OCI-LY1 (cell line): Measurements from ENCODE around the gene IER5.

Source experiments
- H2AFZ ChIP-seq: fragments of 200-600 bp; sonication (generic), shearing (Covaris generic); 2 replicates; pipeline ENCODE4 v1.6.0; 2014; ENCODE audit warnings: antibody characterized with exemption, mild to moderate bottlenecking, low read length
- H3F3A ChIP-seq: fragments of 200-600 bp; sonication (generic), shearing (Covaris generic); 2 replicates; pipeline ENCODE4 v1.6.0; 2014; ENCODE audit warnings: mild to moderate bottlenecking, antibody characterized with exemption, low read length, moderate library complexity; ENCODE audit not compliant: insufficient read depth
- H3K27ac ChIP-seq: fragments of 200-600 bp; sonication (generic); 2 replicates; pipeline ENCODE4 v1.5.1; 2014; ENCODE audit warnings: low read length, mixed run types, mild to moderate bottlenecking, low read depth; ENCODE audit not compliant: poor library complexity, severe bottlenecking
- H3K27me3 ChIP-seq: fragments of 200-600 bp; sonication (generic); 2 replicates; pipeline ENCODE4 v1.6.0; 2014; ENCODE audit warnings: antibody characterized with exemption, mild to moderate bottlenecking, low read length, moderate library complexity; ENCODE audit not compliant: insufficient read depth
- H3K36me3 ChIP-seq: fragments of 200-600 bp; sonication (generic); 2 replicates; pipeline ENCODE4 v1.6.1; 2014; ENCODE audit warnings: mild to moderate bottlenecking, antibody characterized with exemption, low read length, moderate library complexity, mixed read lengths; ENCODE audit not compliant: insufficient read depth
- H3K4me1 ChIP-seq: fragments of 200-600 bp; sonication (generic); 2 replicates; pipeline ENCODE4 v1.5.1; 2014; ENCODE audit warnings: mild to moderate bottlenecking, low read length, moderate library complexity; ENCODE audit not compliant: insufficient read depth, severe bottlenecking
- H3K4me2 ChIP-seq: fragments of 200-600 bp; sonication (generic), shearing (Covaris generic); 2 replicates; pipeline ENCODE4 v1.6.1; 2014; ENCODE audit warnings: low read length
- H3K4me3 ChIP-seq: fragments of 200-600 bp; sonication (generic); 2 replicates; pipeline ENCODE4 v1.5.1; 2014; ENCODE audit warnings: low read length, low read depth, mild to moderate bottlenecking, mixed read lengths; ENCODE audit not compliant: poor library complexity, severe bottlenecking
- H3K79me2 ChIP-seq: fragments of 200-600 bp; shearing (Covaris generic); 2 replicates; pipeline ENCODE4 v1.6.1; 2016; ENCODE audit warnings: mixed run types, low read length, mixed read lengths; ENCODE audit not compliant: insufficient read depth
- H3K9ac ChIP-seq: fragments of 200-600 bp; sonication (generic), shearing (Covaris generic); 2 replicates; pipeline ENCODE4 v1.6.1; 2014; ENCODE audit warnings: mild to moderate bottlenecking, low read length, mixed read lengths
- H3K9me2 ChIP-seq: fragments of 200-600 bp; sonication (generic), shearing (Covaris generic); 2 replicates; pipeline ENCODE4 v1.6.1; 2014; ENCODE audit warnings: low read depth, mild to moderate bottlenecking, low read length, mixed read lengths
- H3K9me3 ChIP-seq: fragments of 200-600 bp; shearing (Covaris generic); 2 replicates; pipeline ENCODE4 v1.6.1; 2014; ENCODE audit warnings: low read length, mixed read lengths
- H4K20me1 ChIP-seq: fragments of 200-600 bp; sonication (generic), shearing (Covaris generic); 2 replicates; pipeline ENCODE4 v1.6.0; 2016; ENCODE audit warnings: mild to moderate bottlenecking, low read length; ENCODE audit not compliant: insufficient read depth
- CTCF ChIP-seq: fragments of 200-600 bp; sonication (generic), shearing (Covaris generic); IDR thresholded peaks from 2 replicates; pipeline ENCODE4 v1.5.1; 2017; ENCODE audit warnings: mild to moderate bottlenecking, antibody characterized with exemption, low read length, moderate library complexity, mixed read lengths
- EZH2 ChIP-seq: fragments of 200-600 bp; sonication (generic), shearing (Covaris generic); IDR thresholded peaks from 2 replicates; pipeline ENCODE4 v1.8.0; 2017; ENCODE audit warnings: borderline replicate concordance, mixed run types, mild to moderate bottlenecking, antibody characterized with exemption, low read length, moderate library complexity, mixed read lengths

The IER5 gene

DNA sequence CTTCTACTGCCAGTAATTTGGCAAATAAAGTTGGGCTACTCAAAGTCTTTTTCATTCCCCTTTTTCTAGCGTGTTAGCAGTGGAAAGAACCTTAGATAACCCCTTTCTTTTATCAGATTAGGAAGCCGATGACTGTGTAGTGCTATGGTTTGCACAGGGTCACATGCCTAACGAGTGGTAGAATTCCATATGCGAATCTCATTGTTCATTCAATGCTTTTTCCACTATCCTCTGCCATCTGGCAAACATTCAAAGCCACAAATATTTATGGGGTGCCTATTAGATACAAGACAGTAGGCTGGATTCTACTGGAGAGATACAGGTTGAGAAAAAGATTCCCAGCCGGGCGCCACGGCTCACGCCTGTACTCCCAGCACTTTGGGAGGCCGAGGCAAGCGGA, 14.9 kb upstream of the IER5 start:
- TF ChIP-seq EZH2 = no peak
- no peak for TF ChIP-seq CTCF
- Histone ChIP-seq H3K9me2 (no peaks in the 10 kb centered on the region), H3K9ac (no peak overlapping the region), H3K36me3 (no peaks in the 10 kb centered on the region; the same call in 1 of the 2 replicates), H3K4me1 (no peaks in the 10 kb centered on the region), H3K9me3 (0 out of 2 replicates have a peak, but pooled peaks cover 2% of the 10 kb centered on the region), H3K27ac (no peak overlapping the region), H4K20me1 (no peaks in the 10 kb centered on the region), H3K79me2 (no peaks in the 10 kb centered on the region), H3F3A (no peaks in the 10 kb centered on the region), H2AFZ (no peak overlapping the region), H3K4me3 (no peak overlapping the region), H3K27me3 (0 out of 2 replicates have a peak, but pooled peaks cover 10% of the 10 kb centered on the region), H3K4me2 (no peak overlapping the region)

GRCh38 chr1:181075766-181076350, 12.6 kb upstream of the IER5 start:
- Histone ChIP-seq H2AFZ (no peak overlapping the region), H3K36me3 (no peaks in the 10 kb centered on the region; the same call in 1 of the 2 replicates), H3K9me2 (no peaks in the 10 kb centered on the region)

DNA sequence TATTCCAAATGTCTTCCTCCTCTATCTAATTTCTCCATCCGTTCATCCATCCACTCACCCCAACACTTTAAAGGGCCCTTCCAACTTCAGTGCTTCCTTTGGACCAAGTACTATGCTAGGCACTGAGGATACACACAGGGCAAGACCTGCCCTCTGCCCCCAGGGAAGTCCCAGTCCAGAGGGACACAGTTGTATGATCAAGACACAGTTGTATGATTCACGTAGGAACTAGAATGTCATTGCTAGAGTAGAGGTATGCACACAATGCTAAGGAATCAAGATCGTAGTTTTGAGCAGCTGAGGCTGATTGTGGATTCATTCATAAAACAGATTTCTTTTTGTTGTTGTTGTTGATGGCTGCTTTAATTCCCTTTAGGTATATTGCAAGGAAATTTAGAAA, 11.6 kb upstream of the IER5 start:
- Histone ChIP-seq H3K4me3 (no peak overlapping the region), H3K79me2 (no peaks in the 10 kb centered on the region), H2AFZ (no peak overlapping the region), H3K27ac (no peak overlapping the region), H3K4me2 (no peak overlapping the region), H3K36me3 (no peaks in the 10 kb centered on the region; the same call in 1 of the 2 replicates), H3F3A (no peaks in the 10 kb centered on the region), H3K9ac (no peak overlapping the region), H3K9me2 (no peaks in the 10 kb centered on the region), H3K9me3 (no peaks in the 10 kb centered on the region), H4K20me1 (no peaks in the 10 kb centered on the region), H3K27me3 (no peaks in the 10 kb centered on the region), H3K4me1 (no peaks in the 10 kb centered on the region)
- TF ChIP-seq EZH2 (no peak), CTCF (no peak)

More at GRCh38 chr1:181075766-181076350, 12.6 kb upstream of the IER5 start:
- Histone ChIP-seq H3K79me2 (no peaks in the 10 kb centered on the region), H3K4me1 (no peaks in the 10 kb centered on the region), H3F3A (no peaks in the 10 kb centered on the region), H3K27ac (no peak overlapping the region), H3K9me3 (no peaks in the 10 kb centered on the region), H3K4me3 (no peak overlapping the region), H4K20me1 (no peaks in the 10 kb centered on the region), H3K27me3 (0 out of 2 replicates have a peak, but pooled peaks cover 1% of the 10 kb centered on the region), H3K4me2 (no peak overlapping the region), H3K9ac (no peak overlapping the region)
- TF ChIP-seq CTCF (no peak), EZH2 (no peak)
